Upper lobe of left lung (tissue), 6 donors: ENCODE results near the gene CDX2. TPM values are rescaled to one million over a fixed set of nuclear protein-coding genes. Genes with fewer than 3 reads are reported as not detected.

Experiments
- ATAC-seq, 2 donors: fragments of 200-7000 bp; cut with Tn5 transposase; one replicate each; pipeline ENCODE4 v1.9.1; 2022; ENCODE audit warnings: mild to moderate bottlenecking in 2 of 2, moderate library complexity in 2 of 2; ENCODE audit not compliant: low FRiP score in 2 of 2
- DNase-seq, 2 donors: peaks; one replicate each; pipeline ENCODE4 v3.0.0-alpha.2; 2019 to 2020
- H3K27ac ChIP-seq, 4 donors: fragments of 200-600 bp; sonication (generic); one replicate each; pipeline ENCODE4 v1.5.1; 2016 to 2019
- H3K27me3 ChIP-seq, 4 donors: fragments of 200-600 bp; sonication (generic); one replicate each; pipeline ENCODE4 v1.5.1; 2017 to 2019
- H3K36me3 ChIP-seq, 4 donors: fragments of 200-600 bp; sonication (generic); one replicate each; pipeline ENCODE4 v1.5.1; 2016 to 2019
- H3K4me1 ChIP-seq, 4 donors: fragments of 200-600 bp; sonication (generic); one replicate each; pipeline ENCODE4 v1.5.1; 2018 to 2019
- H3K4me3 ChIP-seq, 4 donors: fragments of 200-600 bp; sonication (generic); one replicate each; pipeline ENCODE4 v1.5.1; 2017 to 2019; ENCODE audit warnings: mild to moderate bottlenecking in 2 of 4, moderate library complexity in 1 of 4
- H3K9me3 ChIP-seq, 4 donors: fragments of 200-600 bp; sonication (generic); one replicate each; pipeline ENCODE4 v1.5.1; 2018 to 2019
- EP300 ChIP-seq, 4 donors: sonication (generic); formaldehyde crosslinking; IDR thresholded peaks; one replicate each; pipeline ENCODE4 v1.5.1; 2017; ENCODE audit warnings: antibody characterized with exemption in 4 of 4, control low read depth in 2 of 4
- POLR2A ChIP-seq, 4 donors: fragments of 450-650 bp; IDR thresholded peaks; one replicate each; pipeline ENCODE4 v1.5.1; 2016 to 2017; ENCODE audit warnings: antibody characterized with exemption in 4 of 4, mild to moderate bottlenecking in 2 of 4
- POLR2AphosphoS5 ChIP-seq, 2 donors: sonication (generic); formaldehyde crosslinking; IDR thresholded peaks; one replicate each; pipeline ENCODE4 v1.5.1; 2017; ENCODE audit warnings: antibody characterized with exemption in 2 of 2
- WGBS, 2 donors: methylation state at CpG; one replicate each; pipeline ENCODE4 v1.1.5; 2017 to 2018; 5-methylcytosine and 5-hydroxymethylcytosine counted together
- total RNA-seq, 6 donors: library from RNA; depleted of rRNA in 4 of 6; stranded (reverse); fragments of >200 nt in 4 of 6; gene quantifications; one replicate each; pipeline versions ENCODE4 v1.1.0 to v1.2.1, GENCODE V29; 2016 to 2021
- TF ChIP-seq, protein P1 (sequence below), 6 experiments: fragments of 450-650 bp in 4 of 6; fragments of 200-600 bp in 2 of 6; sonication (generic) in 2 of 6; IDR thresholded peaks; one replicate each; pipeline ENCODE4 v1.5.1; 2016 to 2019; ENCODE audit warnings: antibody characterized with exemption in 6 of 6
- donor health status: DM: no; HTN: no; CAD: no; lungs with moderate emphysema.
- donor health status: DM: no; HTN: yes; CAD: no; lungs with severe emphysema.

Gene CDX2
- total RNA-seq, 6 donors from 2014 or later = 0.14 TPM; not detected in 5

DNA sequence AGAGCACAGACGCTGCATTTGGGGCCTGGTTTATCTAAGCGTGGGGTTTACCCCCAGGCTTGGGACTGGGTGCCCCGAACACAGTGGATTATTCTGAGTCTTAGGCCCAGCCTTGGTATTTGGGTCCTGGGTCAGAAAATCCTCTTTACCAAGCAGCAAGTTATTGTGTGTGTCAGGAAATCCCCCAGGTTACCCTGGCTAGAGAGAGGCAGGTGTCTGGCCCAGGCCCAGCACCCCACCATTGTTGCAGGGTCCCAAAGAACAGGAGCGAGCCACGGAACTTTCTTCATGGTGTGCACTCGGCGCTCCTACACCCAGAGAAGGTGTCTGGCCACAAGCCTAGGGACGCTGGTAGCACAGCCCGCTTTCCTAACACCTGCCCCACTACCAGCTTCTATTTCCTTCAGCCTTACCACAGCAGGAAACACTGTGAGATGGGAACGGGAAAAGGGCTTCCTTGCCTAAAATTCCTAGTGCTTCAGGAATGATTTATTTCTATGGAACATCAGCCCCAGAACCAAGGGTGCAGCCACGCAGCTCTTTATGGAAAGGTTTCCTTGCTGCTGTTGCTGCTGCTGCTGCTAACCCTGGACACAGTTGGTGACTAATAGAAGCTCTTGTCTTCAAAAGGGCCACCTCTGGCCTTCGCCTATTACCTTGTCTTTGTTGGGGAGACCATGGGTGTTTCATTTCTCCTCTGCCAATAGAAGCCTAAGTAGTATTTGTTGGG is 7.4 kb upstream of the CDX2 start:
- Histone ChIP-seq H3K4me1 (peaks cover 20 to 30% (median 24%) of the 10 kb centered on the region in 4 donors), H3K9me3 (no peaks in the 10 kb centered on the region), H3K27me3 (peaks cover 0 to 76% (median 38%) of the 10 kb centered on the region in 4 donors), H3K4me3 (no peak overlapping the region), H3K36me3 (no peaks in the 10 kb centered on the region), H3K27ac (no peak overlapping the region)
- WGBS, 2 donors = 11 to 17% methylated on average over 12 of the region's 12 CpGs
- DNase-seq (no peak), ATAC-seq (no peak)
- TF ChIP-seq POLR2A (IDR thresholded peaks at IDR 0.05) (no peak), POLR2AphosphoS5 (IDR thresholded peaks at IDR 0.05) (no peak), EP300 (IDR thresholded peaks at IDR 0.05) (no peak)
- TF ChIP-seq, protein P1, sequence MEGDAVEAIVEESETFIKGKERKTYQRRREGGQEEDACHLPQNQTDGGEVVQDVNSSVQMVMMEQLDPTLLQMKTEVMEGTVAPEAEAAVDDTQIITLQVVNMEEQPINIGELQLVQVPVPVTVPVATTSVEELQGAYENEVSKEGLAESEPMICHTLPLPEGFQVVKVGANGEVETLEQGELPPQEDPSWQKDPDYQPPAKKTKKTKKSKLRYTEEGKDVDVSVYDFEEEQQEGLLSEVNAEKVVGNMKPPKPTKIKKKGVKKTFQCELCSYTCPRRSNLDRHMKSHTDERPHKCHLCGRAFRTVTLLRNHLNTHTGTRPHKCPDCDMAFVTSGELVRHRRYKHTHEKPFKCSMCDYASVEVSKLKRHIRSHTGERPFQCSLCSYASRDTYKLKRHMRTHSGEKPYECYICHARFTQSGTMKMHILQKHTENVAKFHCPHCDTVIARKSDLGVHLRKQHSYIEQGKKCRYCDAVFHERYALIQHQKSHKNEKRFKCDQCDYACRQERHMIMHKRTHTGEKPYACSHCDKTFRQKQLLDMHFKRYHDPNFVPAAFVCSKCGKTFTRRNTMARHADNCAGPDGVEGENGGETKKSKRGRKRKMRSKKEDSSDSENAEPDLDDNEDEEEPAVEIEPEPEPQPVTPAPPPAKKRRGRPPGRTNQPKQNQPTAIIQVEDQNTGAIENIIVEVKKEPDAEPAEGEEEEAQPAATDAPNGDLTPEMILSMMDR (IDR thresholded peaks at IDR 0.05) = no peak

DNA sequence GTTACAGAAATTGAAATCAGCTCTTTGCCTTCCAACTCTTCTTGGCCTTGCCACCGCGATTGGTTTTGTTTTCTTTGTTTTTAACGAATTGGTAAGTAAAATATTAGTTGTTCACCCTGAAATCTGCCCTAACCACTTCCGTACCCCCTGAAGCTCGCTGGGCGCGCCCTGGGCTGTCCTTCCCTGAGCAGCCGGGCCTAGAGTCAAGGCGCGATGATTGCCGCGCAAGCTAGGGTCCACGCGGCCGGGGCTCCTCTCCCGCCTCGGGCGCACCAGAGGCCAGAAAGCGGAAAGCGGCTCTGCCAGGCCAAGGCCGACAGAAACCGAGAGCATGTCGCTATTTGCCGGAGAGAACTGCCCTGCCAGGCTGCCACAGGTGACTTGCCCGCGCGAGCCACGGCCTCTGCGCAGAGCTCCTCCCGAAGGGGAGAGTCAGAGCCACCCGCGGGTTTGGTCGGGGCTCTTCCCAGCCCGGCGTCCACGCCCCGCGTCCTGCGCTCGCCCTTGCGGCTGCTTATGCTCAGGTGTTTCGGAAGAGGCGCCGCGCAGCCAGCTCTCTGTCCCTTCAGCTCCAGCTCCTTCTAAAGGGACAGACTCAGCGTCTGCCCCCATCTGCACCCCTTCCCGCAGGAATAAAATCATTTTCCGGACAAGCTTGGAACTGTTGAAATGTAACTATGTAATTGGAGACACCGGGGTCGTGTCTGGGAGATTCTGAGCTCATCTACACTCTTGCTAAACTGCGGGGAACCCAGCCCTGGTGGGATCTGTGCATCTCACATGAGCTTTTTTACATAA is 6.6 kb upstream of the CDX2 start:
- H3K36me3 ChIP-seq = no peaks in the 10 kb centered on the region
- H3K27ac ChIP-seq = no peak overlapping the region
- WGBS, 2 donors = 4 to 8% methylated on average over 21 to 36 of the region's 51 CpGs
- H3K27me3 ChIP-seq = peaks cover 0 to 77% (median 40%) of the 10 kb centered on the region in 4 donors
- DNase-seq (no peak), ATAC-seq (no peak)
- no peaks in the 10 kb centered on the region for H3K9me3 ChIP-seq
- TF ChIP-seq EP300 (IDR thresholded peaks at IDR 0.05) (no peak), POLR2AphosphoS5 (IDR thresholded peaks at IDR 0.05) (no peak), POLR2A (IDR thresholded peaks at IDR 0.05) (no peak)
- TF ChIP-seq, protein P1 (IDR thresholded peaks at IDR 0.05) = no peak
- peaks cover 20 to 30% (median 24%) of the 10 kb centered on the region in 4 donors for H3K4me1 ChIP-seq
- H3K4me3 ChIP-seq = no peak overlapping the region

DNA sequence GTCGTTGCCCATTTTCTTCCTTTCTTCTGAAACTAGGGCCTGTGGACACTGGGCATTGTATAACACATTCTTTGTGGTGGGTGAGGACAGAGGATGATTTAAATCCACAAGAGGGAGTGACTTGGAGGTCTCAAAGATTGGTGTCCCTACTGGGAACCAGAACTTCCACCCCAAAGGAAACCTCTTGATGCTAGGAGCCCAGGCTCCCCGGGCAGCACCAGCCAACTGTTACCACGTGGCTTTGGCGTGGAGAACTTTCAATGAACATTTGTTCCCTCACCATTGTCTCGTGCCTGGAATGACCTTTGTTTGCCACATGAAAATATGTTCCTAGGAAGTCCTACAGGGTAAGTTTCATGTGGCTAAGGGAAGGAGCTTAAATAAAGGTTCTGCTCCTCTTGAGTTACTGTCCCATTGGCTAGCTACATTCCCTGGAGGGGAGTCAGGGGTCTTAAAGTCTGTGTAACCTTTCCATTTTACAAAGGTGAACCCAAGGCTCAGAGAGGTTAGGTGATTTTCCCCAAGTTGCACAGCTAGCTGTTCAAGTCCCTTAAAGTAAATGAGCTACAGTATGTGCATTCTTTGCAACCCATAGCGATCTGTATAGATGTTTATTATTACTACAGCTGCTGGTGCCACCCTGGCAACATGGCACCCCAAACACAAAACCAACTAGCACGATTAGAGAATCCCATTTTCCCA is 5.0 kb upstream of the CDX2 start:
- DNase-seq = no peak
- WGBS, 2 donors = 13 to 18% methylated on average over 7 of the region's 7 CpGs
- peaks cover 10 to 30% (median 12%) of the 10 kb centered on the region in 4 donors for H3K4me1 ChIP-seq
- H3K36me3 ChIP-seq = no peaks in the 10 kb centered on the region
- no peak for ATAC-seq
- no peaks in the 10 kb centered on the region for H3K9me3 ChIP-seq
- H3K27ac ChIP-seq = no peak overlapping the region
- no peak overlapping the region for H3K4me3 ChIP-seq
- H3K27me3 ChIP-seq = peaks cover 0 to 76% (median 39%) of the 10 kb centered on the region in 4 donors
- TF ChIP-seq EP300 (IDR thresholded peaks at IDR 0.05) (no peak), POLR2AphosphoS5 (IDR thresholded peaks at IDR 0.05) (no peak)
- TF ChIP-seq, protein P1 (IDR thresholded peaks at IDR 0.05) = no peak

DNA sequence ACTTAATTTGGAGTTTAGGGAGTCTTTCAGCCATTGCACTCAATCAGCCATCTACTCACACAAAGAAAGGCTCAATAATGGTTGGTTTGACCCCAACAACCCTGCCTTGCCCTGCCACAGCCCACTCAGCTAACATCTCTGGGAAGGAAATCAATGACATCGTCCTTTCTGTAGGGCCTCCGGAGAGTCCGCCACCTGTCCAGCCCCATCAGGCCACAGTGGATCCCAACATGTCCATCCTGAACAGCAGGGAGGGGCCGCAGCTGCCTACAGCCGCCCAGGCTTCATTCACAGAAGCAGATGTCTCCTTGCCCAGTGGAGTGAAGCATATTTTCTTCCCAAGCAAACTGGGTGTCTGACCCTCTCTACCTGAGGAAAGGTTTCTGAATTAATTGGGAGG is 4.2 kb upstream of the CDX2 start:
- Histone ChIP-seq H3K4me1 (peaks cover 10 to 35% (median 16%) of the 10 kb centered on the region in 4 donors), H3K36me3 (no peaks in the 10 kb centered on the region), H3K4me3 (no peak overlapping the region), H3K27me3 (peaks cover 3 to 76% (median 39%) of the 10 kb centered on the region in 4 donors), H3K27ac (no peak overlapping the region), H3K9me3 (no peaks in the 10 kb centered on the region)
- no peak for ATAC-seq
- TF ChIP-seq, protein P1 (IDR thresholded peaks at IDR 0.05) = no peak
- TF ChIP-seq EP300 (IDR thresholded peaks at IDR 0.05) = no peak
- TF ChIP-seq POLR2AphosphoS5 (IDR thresholded peaks at IDR 0.05) = no peak
- TF ChIP-seq POLR2A (IDR thresholded peaks at IDR 0.05) = no peak
- WGBS, 2 donors = 7 to 48% methylated on average over 3 to 5 of the region's 5 CpGs
- no peak for DNase-seq
